Choroid plexus epithelial cell (primary cell): ENCODE measurements around the gene ADAMTS17.

Experiments used
- DNase-seq: peaks from one replicate; pipeline ENCODE4 v3.0.0-alpha.2; 2010; ENCODE audit warnings: low read depth
- H3K4me3 ChIP-seq: 2 replicates; pipeline ENCODE4 v1.5.1; 2011; ENCODE audit warnings: low read depth, mild to moderate bottlenecking, control low read depth, low read length, moderate library complexity
- TF ChIP-seq, protein P1 (sequence below): conservative IDR thresholded peaks from 2 replicates; pipeline ENCODE4 v1.5.1; 2011; ENCODE audit warnings: low read depth, mild to moderate bottlenecking, control low read depth, inconsistent platforms, low read length, moderate library complexity

ADAMTS17 gene

DNA sequence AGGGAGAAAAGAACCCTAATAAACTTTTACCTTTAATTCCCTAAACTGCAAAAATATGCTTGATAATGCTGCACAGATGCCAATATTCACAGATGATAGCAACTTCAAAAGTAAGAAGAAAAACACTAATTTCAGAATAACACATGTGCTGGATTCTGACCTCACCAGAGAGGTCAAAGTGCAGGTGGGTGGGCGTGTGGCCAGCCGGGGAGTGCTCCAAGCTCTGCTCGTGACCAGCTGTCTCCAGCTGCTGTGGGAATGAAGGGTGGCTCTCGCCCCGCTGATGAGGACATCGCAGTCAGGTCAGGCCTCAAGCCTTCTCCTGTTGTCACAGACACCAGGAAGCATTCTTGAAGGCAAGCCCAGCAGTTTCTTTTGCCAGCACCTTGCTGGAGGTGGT, 57.1 kb downstream of the ADAMTS17 start:
- no peak for DNase-seq
- H3K4me3 ChIP-seq, result no peak overlapping the region
- TF ChIP-seq, protein P1, sequence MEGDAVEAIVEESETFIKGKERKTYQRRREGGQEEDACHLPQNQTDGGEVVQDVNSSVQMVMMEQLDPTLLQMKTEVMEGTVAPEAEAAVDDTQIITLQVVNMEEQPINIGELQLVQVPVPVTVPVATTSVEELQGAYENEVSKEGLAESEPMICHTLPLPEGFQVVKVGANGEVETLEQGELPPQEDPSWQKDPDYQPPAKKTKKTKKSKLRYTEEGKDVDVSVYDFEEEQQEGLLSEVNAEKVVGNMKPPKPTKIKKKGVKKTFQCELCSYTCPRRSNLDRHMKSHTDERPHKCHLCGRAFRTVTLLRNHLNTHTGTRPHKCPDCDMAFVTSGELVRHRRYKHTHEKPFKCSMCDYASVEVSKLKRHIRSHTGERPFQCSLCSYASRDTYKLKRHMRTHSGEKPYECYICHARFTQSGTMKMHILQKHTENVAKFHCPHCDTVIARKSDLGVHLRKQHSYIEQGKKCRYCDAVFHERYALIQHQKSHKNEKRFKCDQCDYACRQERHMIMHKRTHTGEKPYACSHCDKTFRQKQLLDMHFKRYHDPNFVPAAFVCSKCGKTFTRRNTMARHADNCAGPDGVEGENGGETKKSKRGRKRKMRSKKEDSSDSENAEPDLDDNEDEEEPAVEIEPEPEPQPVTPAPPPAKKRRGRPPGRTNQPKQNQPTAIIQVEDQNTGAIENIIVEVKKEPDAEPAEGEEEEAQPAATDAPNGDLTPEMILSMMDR, result no peak

GRCh38 chr15:100284191-100284590, 57.6 kb downstream of the ADAMTS17 start:
- no peak for DNase-seq
- TF ChIP-seq, protein P1, result no peak
- H3K4me3 ChIP-seq, result no peak overlapping the region

- no peak for DNase-seq
- H3K4me3 ChIP-seq, result no peak overlapping the region
- TF ChIP-seq, protein P1, result no peak
These were observed 60.5 kb downstream of the ADAMTS17 start for GRCh38 chr15:100281096-100281917.

- no peak overlapping the region for H3K4me3 ChIP-seq
- DNase-seq, result no peak
- TF ChIP-seq, protein P1, result no peak
These were observed 61.9 kb downstream of the ADAMTS17 start for GRCh38 chr15:100279849-100280248.

GRCh38 chr15:100279446-100279845, 62.3 kb downstream of the ADAMTS17 start:
- H3K4me3 ChIP-seq, result no peak overlapping the region
- no peak for DNase-seq
- TF ChIP-seq, protein P1, result no peak

DNA sequence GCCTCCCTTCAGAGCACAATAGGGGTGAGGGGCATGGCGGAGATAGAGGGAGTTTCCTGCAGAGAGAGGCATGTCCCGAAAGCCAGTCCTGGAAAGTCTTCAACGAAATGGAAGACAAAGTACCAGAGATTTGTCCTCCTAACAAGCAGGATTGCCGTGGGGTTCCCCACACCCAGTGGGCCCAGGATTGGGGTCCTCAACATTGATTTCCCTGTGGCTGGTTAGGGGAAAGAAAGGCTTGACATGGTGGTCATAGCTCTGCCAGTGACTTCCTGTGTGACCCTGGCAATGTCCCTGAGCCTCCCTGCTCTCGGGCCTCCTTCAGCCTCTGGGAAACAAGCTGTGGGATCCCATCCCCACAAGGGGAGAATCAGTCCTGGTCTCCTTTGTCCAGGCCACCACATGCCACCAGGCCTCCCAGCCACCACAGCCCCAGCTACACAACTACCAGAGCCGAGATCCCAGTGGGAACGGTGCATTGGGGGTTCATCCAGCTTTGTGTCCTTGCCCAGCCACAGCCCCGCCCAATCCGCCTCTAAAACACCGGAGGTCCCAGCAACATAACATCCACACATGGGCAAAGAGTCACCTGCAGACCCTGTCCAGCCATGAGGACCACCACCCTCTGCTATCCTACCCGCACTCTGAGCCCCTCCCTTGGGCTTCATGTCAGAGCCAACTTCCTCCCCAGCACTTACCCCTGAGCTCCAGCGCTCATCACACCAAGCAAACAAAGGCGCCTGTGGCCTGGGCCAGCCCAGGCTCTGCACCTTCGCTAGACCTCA, 63.0 kb downstream of the ADAMTS17 start:
- no peak overlapping the region for H3K4me3 ChIP-seq
- no peak for DNase-seq
- TF ChIP-seq, protein P1, result no peak
